Measurements from ENCODE around the gene SIPA1. TPM values are rescaled to one million over a fixed set of nuclear protein-coding genes. Genes with fewer than 3 reads are reported as not detected.
"Not testable (repeated sequence)": the region's sequence is repeated elsewhere in the genome, so short reads cannot be mapped to it uniquely, and the experiment has no call there.

SIPA1 gene
- total RNA-seq, 8 experiments from 2014 or later: 4.8 to 16.1 (median 8.0) TPM

GRCh38 chr11:65636108-65637031, 1.5 kb upstream of the SIPA1 start:
- WGBS, 10 experiments: 80 to 100% (median 98%) methylated on average over 1 to 4 of the region's 28 CpGs; no CpG with 5 or more reads in 6 of the 10 experiments
- in situ Hi-C loops (cut with MboI; ENCODE audit: low pct_unique_long_range_greater_than_20kb in 2 of 9, low sequenced_read_pairs in 9 of 9, unreplicated experiment in 9 of 9): no loop called here
- H3K4me3 ChIP-seq: no peak overlapping the region
- peaks cover 14% of the 10 kb centered on the region in 2 donors for H3K4me1 ChIP-seq (replicated peaks in 1 of 2)
- H3K27ac ChIP-seq: peak overlapping the region in 1 of 2 donors; percentile 16
- no peak for ATAC-seq (replicated peaks in 6 of 8)

- Histone ChIP-seq H3K4me3 (no peak overlapping the region), H3K27ac (peak overlapping the region in 1 of 2 donors; percentile 16), H3K4me1 (replicated peaks in 1 of 2) (peaks cover 14 to 19% of the 10 kb centered on the region in 2 donors)
- WGBS, 10 experiments: 56 to 100% (median 93%) methylated on average over 1 to 3 of the region's 3 CpGs; no CpG with 5 or more reads in 1 of the 10 experiments
- ATAC-seq (replicated peaks in 6 of 8): no peak
- in situ Hi-C loops (cut with MboI; ENCODE audit: low pct_unique_long_range_greater_than_20kb in 2 of 9, low sequenced_read_pairs in 9 of 9, unreplicated experiment in 9 of 9): no loop called here
These were observed 806 bp upstream of the SIPA1 start for GRCh38 chr11:65637032-65637557.

- H3K27ac ChIP-seq; H3K4me3 ChIP-seq; ATAC-seq (replicated peaks in 6 of 8); in situ Hi-C loops (cut with MboI; ENCODE audit: low pct_unique_long_range_greater_than_20kb in 2 of 9, low sequenced_read_pairs in 9 of 9, unreplicated experiment in 9 of 9): not testable (repeated sequence)
- WGBS, 10 experiments: 95% methylated on average over 4 of the region's 9 CpGs; no CpG with 5 or more reads in 9 of the 10 experiments
- H3K4me1 ChIP-seq (replicated peaks in 1 of 2): peaks cover 14 to 27% of the 10 kb centered on the region in 2 donors
These were observed 1.3 kb downstream of the SIPA1 start for GRCh38 chr11:65639228-65639597.

- no peak overlapping the region for H3K27ac ChIP-seq
- no peak for ATAC-seq (replicated peaks in 6 of 8)
- in situ Hi-C loops (cut with MboI; ENCODE audit: low pct_unique_long_range_greater_than_20kb in 2 of 9, low sequenced_read_pairs in 9 of 9, unreplicated experiment in 9 of 9): no loop called here
These were observed 2.0 kb downstream of the SIPA1 start for GRCh38 chr11:65639623-65640482.

DNA sequence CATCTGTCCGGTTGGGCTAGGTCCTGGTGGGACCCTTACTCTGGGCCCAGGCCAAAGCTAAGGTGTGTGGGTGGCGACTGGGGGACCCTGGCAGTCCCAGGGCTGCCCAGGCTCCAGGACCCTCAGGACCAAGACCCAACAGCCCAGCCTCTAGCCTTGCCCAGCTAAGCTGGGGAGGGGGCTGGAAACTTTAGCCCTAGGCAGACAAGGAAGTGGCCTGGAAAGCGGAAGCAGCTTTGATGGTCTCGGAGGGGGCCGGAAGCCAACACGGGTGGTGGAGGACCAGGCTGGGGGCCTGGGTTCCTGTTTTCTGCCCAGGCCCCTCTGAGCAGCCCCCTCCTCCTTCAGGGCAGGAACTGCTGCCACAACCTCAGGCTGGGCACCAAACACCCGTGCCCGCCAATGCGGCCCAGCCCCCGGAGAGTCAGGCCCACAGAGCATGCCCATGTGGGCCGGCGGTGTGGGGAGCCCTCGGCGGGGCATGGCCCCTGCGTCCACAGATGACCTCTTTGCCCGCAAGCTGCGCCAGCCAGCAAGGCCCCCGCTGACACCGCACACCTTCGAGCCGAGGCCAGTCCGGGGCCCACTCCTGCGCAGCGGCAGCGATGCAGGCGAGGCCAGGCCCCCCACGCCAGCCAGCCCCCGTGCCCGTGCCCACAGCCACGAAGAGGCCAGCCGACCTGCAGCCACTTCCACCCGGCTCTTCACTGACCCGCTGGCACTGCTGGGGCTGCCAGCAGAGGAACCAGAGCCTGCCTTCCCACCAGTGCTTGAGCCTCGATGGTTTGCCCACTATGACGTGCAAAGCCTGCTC, 2.8 kb downstream of the SIPA1 start:
- Histone ChIP-seq H3K4me3 (no peak overlapping the region), H3K27ac (no peak overlapping the region), H3K4me1 (replicated peaks in 1 of 2) (peaks cover 14 to 27% of the 10 kb centered on the region in 2 donors)
- in situ Hi-C loops (cut with MboI; ENCODE audit: low pct_unique_long_range_greater_than_20kb in 2 of 9, low sequenced_read_pairs in 9 of 9, unreplicated experiment in 9 of 9): no loop called here
- WGBS, 10 experiments: 80 to 83% methylated on average over 1 to 2 of the region's 35 CpGs; no CpG with 5 or more reads in 8 of the 10 experiments
- no peak for ATAC-seq (replicated peaks in 6 of 8)

More at GRCh38 chr11:65639623-65640482, 2.0 kb downstream of the SIPA1 start:
- WGBS, 10 experiments: 90 to 100% methylated on average over 2 to 3 of the region's 8 CpGs; no CpG with 5 or more reads in 8 of the 10 experiments
- peaks cover 14 to 27% of the 10 kb centered on the region in 2 donors for H3K4me1 ChIP-seq (replicated peaks in 1 of 2)
- H3K4me3 ChIP-seq: no peak overlapping the region

GRCh38 chr11:65641297-65642013, 3.6 kb downstream of the SIPA1 start:
- Histone ChIP-seq H3K4me1 (replicated peaks in 1 of 2) (peaks cover 14 to 27% of the 10 kb centered on the region in 2 donors), H3K27ac (no peak overlapping the region), H3K4me3 (no peak overlapping the region)
- in situ Hi-C loops (cut with MboI; ENCODE audit: low pct_unique_long_range_greater_than_20kb in 2 of 9, low sequenced_read_pairs in 9 of 9, unreplicated experiment in 9 of 9): no loop called here
- 71 to 94% (median 91%) methylated on average over 1 to 8 of the region's 16 CpGs; no CpG with 5 or more reads in 6 of the 10 experiments for WGBS, 10 experiments
- ATAC-seq (replicated peaks in 6 of 8): no peak

- in situ Hi-C loops (cut with MboI; ENCODE audit: low pct_unique_long_range_greater_than_20kb in 2 of 9, low sequenced_read_pairs in 9 of 9, unreplicated experiment in 9 of 9): no loop called here
- no peak for ATAC-seq (replicated peaks in 6 of 8)
- Histone ChIP-seq H3K4me3 (peak overlapping the region in 1 of 5 donors; percentile 15), H3K4me1 (replicated peaks in 1 of 2) (peaks cover 9 to 25% of the 10 kb centered on the region in 2 donors), H3K27ac (no peak overlapping the region)
- WGBS, 10 experiments: 0 to 80% (median 63%) methylated on average over 1 to 12 of the region's 49 CpGs; no CpG with 5 or more reads in 4 of the 10 experiments
These were observed 4.2 kb downstream of the SIPA1 start for GRCh38 chr11:65642014-65642671.

DNA sequence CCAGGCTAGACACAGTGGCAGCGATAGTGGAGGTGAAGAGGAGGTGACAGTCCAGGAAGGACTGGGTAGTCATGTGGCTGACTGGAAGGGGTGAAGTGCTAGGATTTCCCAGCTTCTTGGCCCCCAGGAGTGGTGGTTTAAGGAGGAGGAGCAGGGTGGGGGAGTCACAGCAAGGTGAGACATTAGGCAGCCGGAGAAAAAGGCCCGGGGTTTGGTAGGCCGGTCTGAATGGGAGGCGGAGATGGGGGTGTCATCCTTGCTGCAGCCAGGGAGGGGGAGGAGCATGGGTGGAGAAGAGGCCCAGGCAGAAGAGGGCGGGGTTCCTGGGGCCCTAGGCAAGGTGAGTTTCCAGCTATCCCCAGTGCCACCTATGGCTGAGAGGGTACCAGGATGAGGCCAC, 6.1 kb downstream of the SIPA1 start:
- in situ Hi-C loops (cut with MboI; ENCODE audit: low pct_unique_long_range_greater_than_20kb in 2 of 9, low sequenced_read_pairs in 9 of 9, unreplicated experiment in 9 of 9): no loop called here
- Histone ChIP-seq H3K4me3 (no peak overlapping the region), H3K4me1 (replicated peaks in 1 of 2) (peaks cover 0 to 14% of the 10 kb centered on the region in 2 donors), H3K27ac (no peak overlapping the region)
- 40% methylated on average over 1 of the region's 6 CpGs; no CpG with 5 or more reads in 8 of the 10 experiments for WGBS, 10 experiments
- peak in 6 of 8 experiments; percentile 5 to 39 (median 24) for ATAC-seq (replicated peaks in 6 of 8)

DNA sequence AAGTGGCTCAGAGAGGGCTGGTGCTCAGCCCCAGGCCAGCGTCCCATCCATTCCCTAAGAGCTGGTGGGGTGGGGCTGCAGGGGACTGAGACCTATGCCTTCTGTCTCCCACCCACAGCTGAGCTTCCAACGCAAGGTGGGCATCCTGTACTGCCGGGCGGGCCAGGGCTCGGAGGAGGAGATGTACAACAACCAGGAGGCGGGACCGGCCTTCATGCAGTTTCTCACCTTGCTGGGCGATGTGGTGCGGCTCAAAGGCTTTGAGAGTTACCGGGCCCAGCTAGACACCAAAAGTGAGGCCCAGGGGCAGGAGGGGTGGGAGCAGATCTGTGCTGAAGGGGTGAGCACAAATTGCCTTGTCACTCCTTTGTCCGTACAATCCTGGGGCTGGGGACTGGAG, 6.9 kb downstream of the SIPA1 start:
- Histone ChIP-seq H3K4me3 (no peak overlapping the region), H3K27ac (no peak overlapping the region), H3K4me1 (replicated peaks in 1 of 2) (peaks cover 0 to 14% of the 10 kb centered on the region in 2 donors)
- no peak for ATAC-seq (replicated peaks in 6 of 8)
- 80 to 100% (median 95%) methylated on average over 1 to 6 of the region's 11 CpGs; no CpG with 5 or more reads in 4 of the 10 experiments for WGBS, 10 experiments
- in situ Hi-C loops (cut with MboI; ENCODE audit: low pct_unique_long_range_greater_than_20kb in 2 of 9, low sequenced_read_pairs in 9 of 9, unreplicated experiment in 9 of 9): no loop called here

DNA sequence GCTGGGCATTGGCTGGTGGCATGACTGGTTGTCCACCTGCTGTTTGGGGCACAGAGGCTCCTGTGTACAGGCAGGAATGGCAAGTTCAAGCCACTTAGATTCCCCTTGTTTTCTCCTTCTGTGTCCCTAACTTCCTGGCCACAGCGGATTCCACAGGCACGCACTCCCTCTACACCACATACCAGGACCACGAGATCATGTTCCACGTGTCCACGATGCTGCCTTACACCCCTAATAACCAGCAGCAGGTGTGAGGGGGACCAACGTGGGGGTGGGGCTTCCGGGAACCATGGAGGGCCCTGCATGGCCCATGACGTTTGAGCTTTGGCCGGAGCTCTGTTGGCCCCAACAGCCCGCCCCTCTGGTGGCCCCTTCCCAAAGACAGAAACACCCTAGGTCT, 7.8 kb downstream of the SIPA1 start:
- Histone ChIP-seq H3K4me1 (replicated peaks in 1 of 2) (peaks cover 2 to 21% of the 10 kb centered on the region in 2 donors), H3K27ac (no peak overlapping the region), H3K4me3 (no peak overlapping the region)
- in situ Hi-C loops (cut with MboI; ENCODE audit: low pct_unique_long_range_greater_than_20kb in 2 of 9, low sequenced_read_pairs in 9 of 9, unreplicated experiment in 9 of 9): no loop called here
- WGBS, 10 experiments: 60 to 100% methylated on average over 1 to 2 of the region's 10 CpGs; no CpG with 5 or more reads in 8 of the 10 experiments
- no peak for ATAC-seq (replicated peaks in 6 of 8)

DNA sequence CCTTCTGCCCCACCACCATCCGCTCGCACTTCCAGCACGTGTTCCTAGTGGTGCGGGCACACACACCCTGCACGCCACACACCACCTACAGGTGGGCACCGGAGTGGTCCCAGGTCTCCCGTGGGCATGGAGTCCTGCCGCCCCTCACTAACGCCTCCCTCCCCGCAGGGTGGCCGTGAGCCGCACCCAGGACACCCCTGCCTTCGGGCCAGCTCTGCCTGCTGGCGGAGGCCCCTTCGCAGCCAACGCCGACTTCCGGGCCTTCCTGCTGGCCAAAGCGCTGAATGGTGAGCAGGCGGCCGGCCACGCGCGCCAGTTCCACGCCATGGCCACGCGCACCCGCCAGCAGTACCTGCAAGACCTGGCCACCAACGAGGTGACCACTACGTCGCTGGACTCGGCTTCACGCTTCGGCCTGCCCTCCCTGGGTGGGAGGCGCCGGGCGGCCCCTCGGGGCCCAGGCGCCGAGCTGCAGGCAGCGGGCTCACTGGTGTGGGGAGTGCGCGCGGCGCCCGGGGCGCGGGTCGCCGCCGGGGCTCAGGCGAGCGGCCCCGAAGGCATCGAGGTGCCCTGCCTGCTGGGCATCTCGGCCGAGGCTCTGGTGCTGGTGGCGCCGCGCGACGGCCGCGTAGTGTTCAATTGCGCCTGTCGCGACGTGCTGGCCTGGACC, 8.5 kb downstream of the SIPA1 start:
- Histone ChIP-seq H3K4me3 (no peak overlapping the region), H3K4me1 (replicated peaks in 1 of 2) (peaks cover 2 to 23% of the 10 kb centered on the region in 2 donors), H3K27ac (no peak overlapping the region)
- in situ Hi-C loops (cut with MboI; ENCODE audit: low pct_unique_long_range_greater_than_20kb in 2 of 9, low sequenced_read_pairs in 9 of 9, unreplicated experiment in 9 of 9): no loop called here
- ATAC-seq (replicated peaks in 6 of 8): no peak
- 93 to 100% (median 100%) methylated on average over 3 to 8 of the region's 68 CpGs; no CpG with 5 or more reads in 7 of the 10 experiments for WGBS, 10 experiments

Data from motor neuron (in vitro differentiated cells).